ENCODE measurements around the gene TNFRSF12A.

The TNFRSF12A gene

DNA sequence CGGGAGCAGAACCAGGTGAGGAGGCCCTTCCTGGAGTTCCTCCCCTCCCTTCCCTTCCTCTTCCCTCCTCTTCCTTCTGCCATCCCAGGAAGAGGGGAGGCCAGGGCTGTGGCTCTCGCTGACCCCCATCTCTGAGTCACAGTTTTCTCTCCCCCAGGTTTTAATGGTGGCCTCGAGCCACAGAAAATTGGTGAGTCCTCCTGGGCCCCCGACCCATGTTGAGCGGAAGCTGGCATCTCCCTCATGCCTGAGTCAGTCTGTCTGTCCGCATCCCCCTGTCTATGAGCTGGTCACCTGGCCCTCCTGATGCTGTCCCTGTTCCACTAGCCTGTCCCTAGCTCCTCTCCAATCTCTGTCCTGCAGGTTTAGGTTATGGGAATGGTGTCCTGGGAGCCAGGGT lies 20.2 kb upstream of the TNFRSF12A start (continued):
- TF ChIP-seq, protein P1, sequence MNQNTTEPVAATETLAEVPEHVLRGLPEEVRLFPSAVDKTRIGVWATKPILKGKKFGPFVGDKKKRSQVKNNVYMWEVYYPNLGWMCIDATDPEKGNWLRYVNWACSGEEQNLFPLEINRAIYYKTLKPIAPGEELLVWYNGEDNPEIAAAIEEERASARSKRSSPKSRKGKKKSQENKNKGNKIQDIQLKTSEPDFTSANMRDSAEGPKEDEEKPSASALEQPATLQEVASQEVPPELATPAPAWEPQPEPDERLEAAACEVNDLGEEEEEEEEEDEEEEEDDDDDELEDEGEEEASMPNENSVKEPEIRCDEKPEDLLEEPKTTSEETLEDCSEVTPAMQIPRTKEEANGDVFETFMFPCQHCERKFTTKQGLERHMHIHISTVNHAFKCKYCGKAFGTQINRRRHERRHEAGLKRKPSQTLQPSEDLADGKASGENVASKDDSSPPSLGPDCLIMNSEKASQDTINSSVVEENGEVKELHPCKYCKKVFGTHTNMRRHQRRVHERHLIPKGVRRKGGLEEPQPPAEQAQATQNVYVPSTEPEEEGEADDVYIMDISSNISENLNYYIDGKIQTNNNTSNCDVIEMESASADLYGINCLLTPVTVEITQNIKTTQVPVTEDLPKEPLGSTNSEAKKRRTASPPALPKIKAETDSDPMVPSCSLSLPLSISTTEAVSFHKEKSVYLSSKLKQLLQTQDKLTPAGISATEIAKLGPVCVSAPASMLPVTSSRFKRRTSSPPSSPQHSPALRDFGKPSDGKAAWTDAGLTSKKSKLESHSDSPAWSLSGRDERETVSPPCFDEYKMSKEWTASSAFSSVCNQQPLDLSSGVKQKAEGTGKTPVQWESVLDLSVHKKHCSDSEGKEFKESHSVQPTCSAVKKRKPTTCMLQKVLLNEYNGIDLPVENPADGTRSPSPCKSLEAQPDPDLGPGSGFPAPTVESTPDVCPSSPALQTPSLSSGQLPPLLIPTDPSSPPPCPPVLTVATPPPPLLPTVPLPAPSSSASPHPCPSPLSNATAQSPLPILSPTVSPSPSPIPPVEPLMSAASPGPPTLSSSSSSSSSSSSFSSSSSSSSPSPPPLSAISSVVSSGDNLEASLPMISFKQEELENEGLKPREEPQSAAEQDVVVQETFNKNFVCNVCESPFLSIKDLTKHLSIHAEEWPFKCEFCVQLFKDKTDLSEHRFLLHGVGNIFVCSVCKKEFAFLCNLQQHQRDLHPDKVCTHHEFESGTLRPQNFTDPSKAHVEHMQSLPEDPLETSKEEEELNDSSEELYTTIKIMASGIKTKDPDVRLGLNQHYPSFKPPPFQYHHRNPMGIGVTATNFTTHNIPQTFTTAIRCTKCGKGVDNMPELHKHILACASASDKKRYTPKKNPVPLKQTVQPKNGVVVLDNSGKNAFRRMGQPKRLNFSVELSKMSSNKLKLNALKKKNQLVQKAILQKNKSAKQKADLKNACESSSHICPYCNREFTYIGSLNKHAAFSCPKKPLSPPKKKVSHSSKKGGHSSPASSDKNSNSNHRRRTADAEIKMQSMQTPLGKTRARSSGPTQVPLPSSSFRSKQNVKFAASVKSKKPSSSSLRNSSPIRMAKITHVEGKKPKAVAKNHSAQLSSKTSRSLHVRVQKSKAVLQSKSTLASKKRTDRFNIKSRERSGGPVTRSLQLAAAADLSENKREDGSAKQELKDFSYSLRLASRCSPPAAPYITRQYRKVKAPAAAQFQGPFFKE (tag by site-specific recombination; IDR thresholded peaks at IDR 0.05; ENCODE audit: borderline replicate concordance): no peak
- TF ChIP-seq, protein P2, sequence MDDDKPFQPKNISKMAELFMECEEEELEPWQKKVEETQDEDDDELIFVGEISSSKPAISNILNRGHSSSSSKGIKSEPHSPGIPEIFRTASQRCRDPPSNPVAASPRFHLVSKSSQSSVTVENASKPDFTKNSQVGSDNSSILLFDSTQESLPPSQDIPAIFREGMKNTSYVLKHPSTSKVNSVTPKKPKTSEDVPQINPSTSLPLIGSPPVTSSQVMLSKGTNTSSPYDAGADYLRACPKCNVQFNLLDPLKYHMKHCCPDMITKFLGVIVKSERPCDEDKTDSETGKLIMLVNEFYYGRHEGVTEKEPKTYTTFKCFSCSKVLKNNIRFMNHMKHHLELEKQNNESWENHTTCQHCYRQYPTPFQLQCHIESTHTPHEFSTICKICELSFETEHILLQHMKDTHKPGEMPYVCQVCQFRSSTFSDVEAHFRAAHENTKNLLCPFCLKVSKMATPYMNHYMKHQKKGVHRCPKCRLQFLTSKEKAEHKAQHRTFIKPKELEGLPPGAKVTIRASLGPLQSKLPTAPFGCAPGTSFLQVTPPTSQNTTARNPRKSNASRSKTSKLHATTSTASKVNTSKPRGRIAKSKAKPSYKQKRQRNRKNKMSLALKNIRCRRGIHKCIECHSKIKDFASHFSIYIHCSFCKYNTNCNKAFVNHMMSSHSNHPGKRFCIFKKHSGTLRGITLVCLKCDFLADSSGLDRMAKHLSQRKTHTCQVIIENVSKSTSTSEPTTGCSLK (tag by site-specific recombination; IDR thresholded peaks at IDR 0.05): no peak
- no peak for TF ChIP-seq ZNF426 (tag by site-specific recombination; IDR thresholded peaks at IDR 0.05)
- no peak for TF ChIP-seq ZNF266 (tag by site-specific recombination; IDR thresholded peaks at IDR 0.05; ENCODE audit: low read depth)
- no peak for TF ChIP-seq ZNF521 (tag by site-specific recombination; IDR thresholded peaks at IDR 0.05)
- TF ChIP-seq, protein P3, sequence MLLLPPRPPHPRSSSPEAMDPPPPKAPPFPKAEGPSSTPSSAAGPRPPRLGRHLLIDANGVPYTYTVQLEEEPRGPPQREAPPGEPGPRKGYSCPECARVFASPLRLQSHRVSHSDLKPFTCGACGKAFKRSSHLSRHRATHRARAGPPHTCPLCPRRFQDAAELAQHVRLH (tag by site-specific recombination; IDR thresholded peaks at IDR 0.05): no peak
- no peak for TF ChIP-seq ZNF596 (tag by site-specific recombination; IDR thresholded peaks at IDR 0.05)
- TF ChIP-seq ZNF830 (tag by site-specific recombination; IDR thresholded peaks at IDR 0.05; ENCODE audit: low read depth): no peak
- TF ChIP-seq ZNF391 (tag by site-specific recombination; IDR thresholded peaks at IDR 0.05; ENCODE audit: borderline replicate concordance, low read depth): no peak
- no peak for TF ChIP-seq ZNF112 (tag by site-specific recombination; IDR thresholded peaks at IDR 0.05)
- peak; percentile 29; the same call in 1 of the 2 replicates for TF ChIP-seq SP2 (tag by site-specific recombination; IDR thresholded peaks at IDR 0.05)

DNA sequence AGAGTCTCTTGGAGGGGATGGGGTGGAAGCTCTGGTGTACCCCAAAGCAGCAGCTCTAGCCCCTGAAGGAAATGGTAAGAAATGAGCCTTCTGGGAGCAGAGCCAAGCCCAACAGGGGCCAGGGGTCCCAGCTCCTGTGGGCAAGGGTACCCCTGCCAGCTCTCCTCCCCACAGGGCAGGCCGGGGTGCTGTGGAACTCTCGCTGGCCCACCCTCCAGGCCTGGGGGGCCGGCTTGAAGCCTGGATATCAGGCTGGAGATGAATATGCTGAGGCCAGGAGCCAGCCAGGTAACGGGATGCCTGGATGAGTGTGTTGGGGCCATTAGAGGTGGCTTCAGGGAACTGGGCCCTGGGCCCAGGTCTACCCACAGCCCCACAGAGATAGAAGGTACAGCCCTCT lies 19.6 kb upstream of the TNFRSF12A start:
- H3K9me3 ChIP-seq (ENCODE audit: control insufficient read depth, insufficient read depth, low read depth, low read length): no peaks in the 10 kb centered on the region
- H3K27ac ChIP-seq (ENCODE audit: extremely low read depth, low read depth, low read length): no peak overlapping the region
- H3K4me3 ChIP-seq (ENCODE audit: low read depth, low read length): no peak overlapping the region
- H3K4me1 ChIP-seq (ENCODE audit: control insufficient read depth, insufficient read depth, low read length): no peaks in the 10 kb centered on the region
- peak; percentile 8; the same call in 1 of the 2 replicates for TF ChIP-seq SP2 (tag by site-specific recombination; IDR thresholded peaks at IDR 0.05)
- TF ChIP-seq ZNF239 (tag by site-specific recombination; IDR thresholded peaks at IDR 0.05): no peak
- POLR2A ChIA-PET: interaction anchor here (0.6 to 12.4 kb wide), 2 partner anchors 23 to 133 kb away, joined by 3 to 247 read pairs; partner anchors contain the start of genes CLDN6, HCFC1R1, THOC6 and TNFRSF12A
- no peaks in the 10 kb centered on the region for H3K36me3 ChIP-seq (ENCODE audit: control insufficient read depth in 2 of 2, insufficient read depth in 1 of 2, low read length in 2 of 2)
- CTCF ChIA-PET: interaction anchor here (9.6 kb wide), 1 partner anchor 30 kb away, joined by 149 read pairs; no protein-coding TSS in a partner anchor

DNA sequence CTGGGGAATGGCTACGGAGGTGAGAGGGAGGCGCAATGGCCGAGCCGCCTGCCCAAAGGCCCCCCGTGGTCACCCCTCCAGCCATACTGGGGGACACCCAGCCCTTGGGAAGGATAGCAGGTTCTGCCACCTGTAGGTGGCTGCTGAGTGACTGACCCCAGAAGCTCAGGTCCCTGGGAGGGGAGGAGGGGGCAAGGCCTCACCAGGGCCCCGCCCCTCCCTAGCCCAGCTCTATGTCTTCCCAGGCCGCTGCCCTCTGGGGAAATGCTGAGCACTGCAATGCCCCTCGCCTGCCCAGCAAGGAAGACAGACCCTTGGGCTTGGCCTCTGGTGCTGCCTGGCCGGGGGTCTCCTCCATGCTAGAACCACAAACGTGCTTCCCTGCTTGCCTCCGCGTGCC lies 18.9 kb upstream of the TNFRSF12A start:
- Histone ChIP-seq H3K4me1 (ENCODE audit: control insufficient read depth, insufficient read depth, low read length) (no peaks in the 10 kb centered on the region), H3K36me3 (ENCODE audit: control insufficient read depth in 2 of 2, insufficient read depth in 1 of 2, low read length in 2 of 2) (no peaks in the 10 kb centered on the region), H3K9me3 (ENCODE audit: control insufficient read depth, insufficient read depth, low read depth, low read length) (no peaks in the 10 kb centered on the region), H3K4me3 (ENCODE audit: low read depth, low read length) (no peak overlapping the region), H3K27ac (ENCODE audit: extremely low read depth, low read depth, low read length) (no peak overlapping the region)
- CTCF ChIA-PET: interaction anchor here (1.3 to 9.6 kb wide), 2 partner anchors 19 to 30 kb away, joined by 4 to 149 read pairs; partner anchors contain the start of gene TNFRSF12A
- POLR2A ChIA-PET: interaction anchor here (12.4 kb wide), 1 partner anchor 22 kb away, joined by 247 read pairs; the partner anchor contains the start of genes CLDN6, HCFC1R1, THOC6 and TNFRSF12A
- TF ChIP-seq ZNF335 (tag by site-specific recombination; conservative IDR thresholded peaks at IDR 0.05) (no peak), ZNF596 (tag by site-specific recombination; IDR thresholded peaks at IDR 0.05) (no peak), ZNF354C (tag by site-specific recombination; IDR thresholded peaks at IDR 0.05; ENCODE audit: borderline replicate concordance, low read depth) (no peak), ZNF366 (tag by site-specific recombination; conservative IDR thresholded peaks at IDR 0.05) (no peak)
- TF ChIP-seq, protein P4, sequence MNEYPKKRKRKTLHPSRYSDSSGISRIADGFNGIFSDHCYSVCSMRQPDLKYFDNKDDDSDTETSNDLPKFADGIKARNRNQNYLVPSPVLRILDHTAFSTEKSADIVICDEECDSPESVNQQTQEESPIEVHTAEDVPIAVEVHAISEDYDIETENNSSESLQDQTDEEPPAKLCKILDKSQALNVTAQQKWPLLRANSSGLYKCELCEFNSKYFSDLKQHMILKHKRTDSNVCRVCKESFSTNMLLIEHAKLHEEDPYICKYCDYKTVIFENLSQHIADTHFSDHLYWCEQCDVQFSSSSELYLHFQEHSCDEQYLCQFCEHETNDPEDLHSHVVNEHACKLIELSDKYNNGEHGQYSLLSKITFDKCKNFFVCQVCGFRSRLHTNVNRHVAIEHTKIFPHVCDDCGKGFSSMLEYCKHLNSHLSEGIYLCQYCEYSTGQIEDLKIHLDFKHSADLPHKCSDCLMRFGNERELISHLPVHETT (tag by site-specific recombination; IDR thresholded peaks at IDR 0.05): no peak
- TF ChIP-seq, protein P5, sequence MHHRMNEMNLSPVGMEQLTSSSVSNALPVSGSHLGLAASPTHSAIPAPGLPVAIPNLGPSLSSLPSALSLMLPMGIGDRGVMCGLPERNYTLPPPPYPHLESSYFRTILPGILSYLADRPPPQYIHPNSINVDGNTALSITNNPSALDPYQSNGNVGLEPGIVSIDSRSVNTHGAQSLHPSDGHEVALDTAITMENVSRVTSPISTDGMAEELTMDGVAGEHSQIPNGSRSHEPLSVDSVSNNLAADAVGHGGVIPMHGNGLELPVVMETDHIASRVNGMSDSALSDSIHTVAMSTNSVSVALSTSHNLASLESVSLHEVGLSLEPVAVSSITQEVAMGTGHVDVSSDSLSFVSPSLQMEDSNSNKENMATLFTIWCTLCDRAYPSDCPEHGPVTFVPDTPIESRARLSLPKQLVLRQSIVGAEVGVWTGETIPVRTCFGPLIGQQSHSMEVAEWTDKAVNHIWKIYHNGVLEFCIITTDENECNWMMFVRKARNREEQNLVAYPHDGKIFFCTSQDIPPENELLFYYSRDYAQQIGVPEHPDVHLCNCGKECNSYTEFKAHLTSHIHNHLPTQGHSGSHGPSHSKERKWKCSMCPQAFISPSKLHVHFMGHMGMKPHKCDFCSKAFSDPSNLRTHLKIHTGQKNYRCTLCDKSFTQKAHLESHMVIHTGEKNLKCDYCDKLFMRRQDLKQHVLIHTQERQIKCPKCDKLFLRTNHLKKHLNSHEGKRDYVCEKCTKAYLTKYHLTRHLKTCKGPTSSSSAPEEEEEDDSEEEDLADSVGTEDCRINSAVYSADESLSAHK (tag by site-specific recombination; IDR thresholded peaks at IDR 0.05): no peak
- TF ChIP-seq, protein P6, sequence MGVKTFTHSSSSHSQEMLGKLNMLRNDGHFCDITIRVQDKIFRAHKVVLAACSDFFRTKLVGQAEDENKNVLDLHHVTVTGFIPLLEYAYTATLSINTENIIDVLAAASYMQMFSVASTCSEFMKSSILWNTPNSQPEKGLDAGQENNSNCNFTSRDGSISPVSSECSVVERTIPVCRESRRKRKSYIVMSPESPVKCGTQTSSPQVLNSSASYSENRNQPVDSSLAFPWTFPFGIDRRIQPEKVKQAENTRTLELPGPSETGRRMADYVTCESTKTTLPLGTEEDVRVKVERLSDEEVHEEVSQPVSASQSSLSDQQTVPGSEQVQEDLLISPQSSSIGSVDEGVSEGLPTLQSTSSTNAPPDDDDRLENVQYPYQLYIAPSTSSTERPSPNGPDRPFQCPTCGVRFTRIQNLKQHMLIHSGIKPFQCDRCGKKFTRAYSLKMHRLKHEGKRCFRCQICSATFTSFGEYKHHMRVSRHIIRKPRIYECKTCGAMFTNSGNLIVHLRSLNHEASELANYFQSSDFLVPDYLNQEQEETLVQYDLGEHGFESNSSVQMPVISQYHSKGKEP (tag by site-specific recombination; IDR thresholded peaks at IDR 0.05): no peak
